GM19324 (cell line): ENCODE results near the gene LCE1E.

Experiments
- ATAC-seq: cut with Tn5 transposase; IDR thresholded peaks from one replicate; pipeline ENCODE4 v1.9.1; 2021; ENCODE audit warnings: mild to moderate bottlenecking, moderate library complexity; ENCODE audit not compliant: unreplicated experiment, low FRiP score

The LCE1E gene, protein sequence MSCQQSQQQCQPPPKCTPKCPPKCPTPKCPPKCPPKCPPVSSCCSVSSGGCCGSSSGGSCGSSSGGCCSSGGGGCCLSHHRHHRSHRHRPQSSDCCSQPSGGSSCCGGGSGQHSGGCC

DNA sequence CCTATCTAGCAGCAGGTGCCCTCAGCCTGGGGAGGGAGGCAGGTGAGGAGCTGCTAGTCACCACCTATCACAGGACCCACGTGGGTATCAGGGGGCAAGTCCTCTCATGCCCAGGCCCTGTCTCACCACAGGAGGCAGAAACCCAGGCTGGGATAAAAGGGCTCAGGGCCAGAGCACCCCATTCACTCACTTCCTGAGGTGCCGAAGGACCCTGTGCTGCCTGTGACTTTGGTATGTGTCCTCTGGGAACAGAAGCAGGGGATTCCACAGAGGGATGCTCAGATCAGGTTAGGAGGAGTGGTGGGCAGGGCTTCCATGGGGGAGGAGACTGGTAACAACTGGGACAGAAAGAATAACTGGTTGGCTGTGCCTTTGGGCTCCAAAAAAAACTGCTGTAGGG lies at the start of gene LCE1E:
Gene LCE1E (plus strand): TSS at position 181 of the 400 bp plus-strand sequence. CDS start 1,043 bp downstream, outside the sequence.
- ATAC-seq, result no peak

DNA sequence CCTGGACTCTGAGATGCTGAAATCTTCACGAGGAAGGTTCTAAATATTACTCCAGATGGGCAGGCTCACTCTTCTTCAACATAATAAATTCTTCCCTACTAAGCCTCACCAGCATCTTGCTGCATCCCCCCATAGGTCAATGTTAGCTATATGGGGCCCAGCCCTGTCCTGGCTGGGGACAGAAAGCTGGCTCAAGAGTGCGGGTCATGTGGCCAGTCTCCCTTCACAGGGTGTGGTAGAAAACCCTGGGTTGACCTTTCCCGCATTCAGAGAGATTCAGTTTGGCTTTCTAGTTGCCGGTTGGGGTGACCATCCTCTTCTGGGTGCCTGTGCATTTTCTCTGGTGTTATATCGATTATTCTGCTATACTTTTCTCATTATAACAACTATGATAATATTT lies 48.1 kb upstream of the LCE1E start:
- ATAC-seq, result no peak

DNA sequence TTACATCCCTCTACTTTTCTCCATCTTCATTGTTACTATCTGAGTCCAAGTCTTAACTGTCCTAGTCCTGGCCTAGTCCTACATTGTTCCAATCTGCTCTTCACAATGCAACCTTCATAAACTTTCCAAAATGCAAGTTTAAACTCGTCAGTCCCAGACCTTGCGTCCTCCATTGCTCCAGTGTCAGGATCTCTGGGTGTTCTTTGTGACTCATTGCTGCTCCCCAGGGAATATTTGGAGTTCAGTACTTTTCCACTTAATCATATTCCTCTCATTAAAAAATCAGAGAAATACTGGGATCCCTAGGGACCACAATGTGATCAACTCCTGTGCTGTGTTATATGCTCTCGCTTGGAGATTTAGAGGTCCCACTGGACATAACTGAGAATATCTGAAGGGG lies 46.2 kb upstream of the LCE1E start:
- ATAC-seq, result no peak

DNA sequence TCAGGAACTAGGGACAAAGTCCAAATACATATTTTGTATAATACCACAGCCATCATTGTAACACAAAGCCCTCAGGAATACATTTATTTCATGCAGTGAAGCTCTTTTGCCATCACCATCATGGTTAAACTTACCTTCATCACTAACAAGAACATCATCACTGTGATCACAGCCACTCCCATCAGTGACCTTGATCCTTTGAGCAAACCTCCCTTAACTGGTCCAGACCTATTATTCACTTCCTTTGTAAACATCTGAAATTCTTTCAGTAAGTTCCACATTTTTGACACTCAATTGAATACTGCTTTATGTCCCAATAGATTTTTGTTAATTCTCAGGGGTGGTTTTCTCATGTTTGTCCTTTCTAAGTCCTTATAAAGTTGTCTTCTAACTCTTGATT lies 44.4 kb upstream of the LCE1E start:
- ATAC-seq, result no peak

DNA sequence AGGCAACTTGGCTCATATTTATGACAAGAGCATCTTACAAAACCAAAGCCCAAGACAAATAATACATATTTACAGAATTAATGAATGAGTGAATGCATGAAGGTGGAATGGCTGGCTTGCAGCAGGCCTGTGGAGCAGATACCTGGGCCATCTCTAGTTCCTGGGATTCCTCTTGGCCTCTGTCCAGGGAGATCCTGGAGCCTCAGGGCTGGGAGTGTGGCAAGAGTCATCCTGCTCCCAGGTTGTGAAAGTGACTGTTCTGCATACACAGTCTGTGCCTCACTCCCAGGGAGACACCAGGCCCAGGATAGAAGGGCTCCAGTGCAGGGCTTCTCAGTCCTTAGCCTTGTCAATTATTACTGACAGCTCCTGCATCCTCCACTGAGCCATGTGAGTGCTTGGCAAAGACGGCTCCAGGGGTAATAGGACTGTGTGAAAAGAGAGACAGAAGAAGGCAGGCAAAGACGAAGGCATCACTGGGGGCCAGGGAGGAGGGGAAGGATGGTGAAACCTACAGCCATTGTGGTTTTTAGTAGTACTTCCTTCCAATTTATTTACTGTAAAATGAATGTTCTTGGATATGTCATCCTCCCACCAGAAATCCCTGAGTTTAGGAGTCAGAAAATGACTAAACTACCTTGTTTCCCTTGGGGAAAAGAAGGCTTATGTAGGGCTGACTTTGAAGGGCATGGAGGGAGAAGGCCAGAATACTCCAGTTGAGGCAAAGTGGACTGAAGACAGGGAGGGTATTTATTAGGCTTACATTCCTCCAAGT lies 42.5 kb upstream of the LCE1E start:
- no peak for ATAC-seq

DNA sequence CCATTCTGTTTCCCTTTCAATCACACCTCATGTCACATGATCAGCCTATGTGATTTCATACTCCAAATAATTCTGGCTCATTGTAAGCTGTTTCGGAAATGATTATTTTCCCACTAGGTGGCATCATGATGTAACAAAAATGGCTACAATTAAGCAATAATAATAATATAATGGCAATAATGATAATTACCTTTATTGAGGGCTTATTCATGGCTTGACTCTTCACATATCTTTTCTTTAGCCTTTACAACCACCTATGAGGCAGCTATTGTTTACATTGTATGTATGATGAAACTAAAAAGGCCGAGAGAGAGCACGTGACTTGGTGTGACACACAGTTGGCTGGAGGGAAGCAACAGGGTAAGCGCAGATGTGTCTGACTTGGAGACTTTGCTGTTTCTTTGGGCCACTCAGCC lies 40.8 kb upstream of the LCE1E start:
- no peak for ATAC-seq

DNA sequence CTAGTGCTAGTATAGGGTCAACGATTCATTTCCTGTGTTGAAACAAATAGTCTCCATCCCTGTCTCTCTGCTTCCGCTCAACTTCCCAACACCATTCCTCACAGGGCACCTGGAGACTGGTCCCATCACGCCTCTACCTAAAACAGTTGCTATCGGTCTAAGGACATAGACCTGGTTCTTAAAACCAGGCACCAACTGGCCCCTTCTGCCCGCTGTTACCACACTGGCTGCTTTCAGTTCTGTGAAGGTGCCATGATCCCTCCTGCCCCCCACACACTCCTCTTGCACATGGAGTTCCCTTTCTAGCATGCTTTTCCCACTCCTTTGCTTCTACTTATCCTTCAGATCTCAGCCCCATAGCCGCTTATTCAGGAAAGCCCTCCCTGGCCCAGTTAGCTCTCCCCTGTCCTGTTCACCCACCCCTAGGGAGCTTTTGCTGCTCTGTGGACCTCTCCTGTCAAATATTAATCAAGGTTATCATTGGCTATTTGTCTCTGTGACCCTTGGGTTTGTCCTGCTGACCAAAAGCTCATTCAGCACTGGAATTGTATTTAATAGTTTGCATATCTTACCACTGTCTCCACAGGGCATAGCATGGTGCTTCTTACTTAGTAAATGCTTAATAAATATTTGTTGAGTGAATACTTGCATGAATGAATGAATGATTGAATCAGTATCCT lies 40.2 kb upstream of the LCE1E start:
- no peak for ATAC-seq

DNA sequence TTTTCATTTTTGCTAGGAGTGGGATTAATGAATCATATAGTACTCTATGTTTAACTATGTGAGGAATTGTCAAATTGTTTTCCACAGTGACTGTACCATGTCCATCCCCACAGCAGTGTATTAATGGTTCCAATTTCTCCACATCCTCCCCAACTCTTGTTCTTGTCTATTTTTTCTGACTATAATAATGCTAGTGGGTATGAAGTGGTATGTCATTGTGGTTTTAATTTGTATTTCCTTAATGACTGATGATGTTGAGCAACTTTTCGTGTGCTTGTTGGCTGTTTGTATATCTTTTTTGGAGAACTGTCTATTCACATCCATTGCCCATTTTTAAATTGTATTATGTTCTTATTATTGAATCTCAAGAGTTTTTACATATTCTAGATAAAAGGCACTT lies 38.2 kb upstream of the LCE1E start:
- ATAC-seq, result no peak

DNA sequence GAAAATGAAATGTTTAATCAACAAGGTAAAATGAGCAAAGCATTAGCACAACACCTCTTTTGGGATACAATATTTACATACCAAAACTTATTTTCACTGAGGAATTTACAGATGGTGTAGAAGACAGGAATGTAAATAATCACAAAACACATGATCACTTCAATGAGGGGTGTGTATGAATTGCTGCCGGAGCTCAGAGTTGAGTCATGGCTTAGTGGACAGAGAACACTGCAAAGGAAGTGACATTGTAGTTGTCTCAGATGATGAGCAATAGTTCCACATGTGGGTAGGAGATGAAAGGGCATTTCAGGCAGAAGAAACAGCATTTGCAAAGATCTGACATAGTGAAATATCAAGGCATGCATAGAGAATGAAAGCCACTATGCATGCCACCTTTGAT lies 33.8 kb upstream of the LCE1E start:
- ATAC-seq, result no peak

DNA sequence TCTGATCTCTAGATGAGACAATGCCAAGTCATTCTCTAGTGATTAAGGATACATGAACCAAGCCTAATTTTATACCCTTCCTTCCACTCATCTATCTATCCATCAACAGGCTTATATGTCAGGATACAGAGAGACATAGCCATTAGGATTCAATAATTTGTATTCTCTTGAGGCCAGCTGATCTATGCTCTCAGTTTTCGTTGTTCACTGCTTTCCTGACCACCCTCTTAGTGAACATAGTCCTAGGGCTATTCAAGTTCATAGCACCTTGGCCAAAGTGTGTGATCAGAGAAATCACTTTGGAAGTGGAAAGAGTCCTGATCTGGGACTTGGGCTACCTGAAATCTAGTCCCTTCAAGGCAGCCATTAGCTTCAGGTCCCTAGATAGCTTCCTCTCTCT lies 32.5 kb upstream of the LCE1E start:
- ATAC-seq, result no peak

DNA sequence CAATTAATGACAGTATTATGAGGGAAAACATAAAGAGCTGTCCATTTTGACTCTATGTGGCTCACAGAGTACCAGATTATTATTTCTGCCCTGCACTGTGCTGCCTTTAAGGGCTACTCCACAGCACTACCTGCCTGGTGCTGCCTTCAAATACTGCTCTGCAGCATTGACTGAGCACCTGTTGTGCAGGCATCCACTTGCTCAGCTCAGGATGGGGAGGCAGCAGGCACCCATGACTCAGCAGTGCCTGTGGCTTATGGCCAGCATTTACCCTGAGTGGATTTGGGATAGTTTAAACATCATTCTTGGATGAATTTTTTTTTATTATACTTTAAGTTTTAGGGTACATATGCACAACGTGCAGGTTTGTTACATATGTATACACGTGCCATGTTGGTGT lies 29.2 kb upstream of the LCE1E start:
- ATAC-seq, result no peak

DNA sequence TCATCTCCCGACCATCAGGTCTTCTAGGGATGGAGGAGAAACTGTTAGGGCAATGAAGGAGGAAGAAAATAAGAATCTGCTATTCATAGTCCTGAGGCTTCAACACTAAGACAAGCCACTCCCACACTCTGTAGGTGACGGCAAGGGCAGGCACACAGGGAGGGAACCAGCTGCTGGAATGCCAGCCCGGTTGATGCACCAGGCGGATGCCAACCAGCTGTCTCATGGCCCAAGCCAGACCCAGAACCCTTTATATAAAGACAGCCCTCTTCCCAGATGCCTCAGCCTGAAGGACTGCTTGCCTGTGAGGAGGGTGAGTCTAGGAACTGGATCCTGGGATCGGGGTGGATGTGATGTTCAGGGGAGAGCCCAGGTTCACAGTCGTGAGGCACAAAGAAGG lies 28.3 kb upstream of the LCE1E start, which contains the start of gene KPRP:
Gene KPRP (plus strand): TSS at position 279 of the 400 bp plus-strand sequence. CDS start 1,564 bp downstream, outside the sequence.
- no peak for ATAC-seq

DNA sequence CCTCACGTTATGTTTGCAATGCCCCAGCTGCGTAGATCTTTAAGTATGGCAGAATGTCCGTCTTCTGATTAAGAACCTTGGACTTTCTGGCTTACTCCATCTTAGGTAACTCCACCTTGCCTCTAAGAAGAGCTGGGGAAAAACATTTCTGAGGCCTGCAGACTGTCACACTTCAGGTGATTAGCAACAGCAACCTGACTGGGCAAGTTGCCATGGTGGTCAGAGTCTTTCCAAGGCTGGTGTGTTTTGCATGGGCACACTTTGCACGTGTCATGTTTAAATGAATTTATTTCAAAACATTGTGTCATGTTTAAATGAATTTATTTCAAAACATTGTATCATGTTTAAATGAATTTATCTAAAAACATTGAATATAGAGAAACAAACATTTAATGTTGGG lies 27.4 kb upstream of the LCE1E start:
- ATAC-seq, result no peak

DNA sequence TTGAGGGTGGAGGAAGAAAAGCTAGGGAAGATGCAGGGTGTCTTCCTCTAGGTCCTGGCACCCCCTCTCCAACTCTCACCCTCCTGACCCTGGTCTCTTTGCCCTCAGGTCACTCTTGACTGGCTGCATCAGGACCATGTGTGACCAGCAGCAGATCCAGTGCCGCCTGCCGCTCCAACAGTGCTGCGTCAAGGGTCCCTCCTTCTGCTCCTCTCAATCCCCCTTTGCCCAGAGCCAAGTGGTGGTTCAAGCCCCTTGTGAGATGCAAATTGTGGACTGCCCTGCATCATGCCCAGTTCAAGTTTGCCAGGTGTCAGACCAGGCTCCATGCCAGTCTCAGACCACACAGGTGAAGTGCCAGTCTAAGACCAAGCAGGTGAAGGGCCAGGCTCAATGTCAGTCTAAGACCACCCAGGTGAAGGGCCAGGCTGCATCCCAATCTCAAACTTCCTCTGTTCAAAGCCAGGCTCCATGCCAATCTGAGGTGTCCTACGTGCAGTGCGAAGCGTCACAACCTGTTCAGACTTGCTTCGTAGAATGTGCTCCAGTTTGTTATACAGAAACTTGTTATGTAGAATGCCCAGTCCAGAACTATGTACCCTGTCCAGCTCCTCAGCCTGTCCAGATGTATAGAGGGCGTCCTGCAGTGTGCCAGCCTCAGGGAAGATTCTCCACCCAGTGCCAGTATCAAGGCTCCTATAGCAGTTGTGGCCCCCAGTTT lies 26.4 kb upstream of the LCE1E start:
- no peak for ATAC-seq

DNA sequence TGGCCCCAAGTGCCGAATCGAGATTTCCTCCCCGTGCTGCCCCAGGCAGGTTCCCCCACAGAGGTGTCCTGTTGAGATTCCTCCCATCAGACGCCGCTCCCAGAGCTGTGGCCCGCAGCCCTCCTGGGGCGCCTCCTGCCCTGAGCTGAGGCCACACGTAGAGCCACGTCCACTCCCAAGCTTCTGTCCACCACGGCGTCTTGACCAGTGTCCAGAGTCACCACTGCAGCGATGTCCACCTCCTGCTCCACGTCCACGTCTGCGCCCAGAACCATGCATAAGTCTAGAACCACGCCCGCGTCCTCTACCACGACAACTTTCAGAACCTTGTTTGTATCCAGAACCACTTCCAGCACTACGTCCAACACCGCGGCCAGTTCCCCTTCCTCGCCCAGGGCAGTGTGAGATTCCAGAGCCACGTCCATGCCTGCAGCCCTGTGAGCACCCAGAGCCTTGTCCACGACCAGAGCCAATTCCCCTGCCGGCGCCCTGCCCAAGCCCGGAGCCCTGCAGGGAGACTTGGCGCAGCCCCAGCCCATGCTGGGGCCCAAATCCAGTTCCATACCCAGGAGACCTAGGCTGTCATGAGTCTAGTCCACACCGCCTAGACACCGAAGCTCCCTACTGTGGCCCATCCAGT lies 25.4 kb upstream of the LCE1E start:
- no peak for ATAC-seq

DNA sequence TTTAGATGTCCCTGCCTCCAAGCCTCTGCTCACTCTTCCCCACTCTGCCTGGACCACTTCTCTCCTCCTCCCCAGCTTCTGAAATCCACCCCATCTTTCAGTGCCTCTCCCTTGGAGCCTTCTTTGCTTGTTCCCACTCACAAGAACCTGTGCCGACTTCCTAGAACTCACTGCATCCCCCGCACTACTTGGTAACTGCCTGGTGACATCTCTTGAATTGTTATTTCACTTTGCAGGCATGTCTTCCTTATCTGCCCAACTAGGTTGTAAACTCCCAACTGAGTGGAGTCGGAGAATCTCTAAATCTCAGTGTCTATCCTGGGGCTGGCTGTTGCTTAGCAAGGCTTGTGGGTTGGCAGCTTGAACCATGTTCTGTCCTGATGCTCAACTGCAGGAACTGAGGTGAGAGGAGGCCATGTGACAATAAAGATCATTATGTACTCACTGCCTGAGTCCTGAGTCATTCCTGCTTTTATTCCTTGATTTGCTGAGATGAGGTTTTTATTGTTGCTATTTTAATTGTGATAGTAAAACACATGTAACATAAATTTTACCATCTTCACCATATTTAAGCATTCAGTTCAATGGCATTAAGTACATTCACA lies 24.3 kb upstream of the LCE1E start:
- ATAC-seq, result no peak

DNA sequence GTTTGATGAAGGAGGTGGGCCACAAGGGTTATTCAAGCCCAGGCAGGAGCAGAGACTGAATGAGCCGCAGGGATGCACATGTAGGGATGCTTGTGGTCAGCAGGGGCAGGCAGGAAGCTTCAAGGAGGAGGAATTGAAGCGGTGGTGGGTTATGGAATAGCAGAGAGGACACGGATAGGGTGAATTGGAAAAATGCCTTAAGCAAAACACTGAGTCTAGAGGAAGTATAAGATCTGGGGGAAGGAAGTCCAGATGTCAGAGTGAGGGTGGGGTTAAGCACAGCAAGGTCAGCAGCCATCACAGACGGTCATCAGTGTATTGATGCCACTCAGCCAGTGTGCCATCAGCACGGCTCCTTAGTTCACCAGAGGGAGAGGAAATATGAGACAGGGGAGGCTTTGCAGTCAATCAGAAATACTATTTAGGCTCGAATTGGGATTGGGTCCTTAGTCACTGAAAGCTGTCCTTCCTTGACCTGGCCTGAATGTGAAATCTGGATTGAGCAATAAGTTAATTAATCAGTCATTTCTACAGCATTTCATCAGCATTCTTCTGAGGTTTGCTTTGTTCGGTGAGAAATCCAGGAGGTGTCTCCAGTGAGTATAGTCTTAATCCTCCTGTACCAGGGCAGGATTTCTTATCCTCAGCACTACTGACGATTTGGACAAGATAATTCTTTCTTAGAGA lies 17.1 kb upstream of the LCE1E start:
- ATAC-seq, result no peak

DNA sequence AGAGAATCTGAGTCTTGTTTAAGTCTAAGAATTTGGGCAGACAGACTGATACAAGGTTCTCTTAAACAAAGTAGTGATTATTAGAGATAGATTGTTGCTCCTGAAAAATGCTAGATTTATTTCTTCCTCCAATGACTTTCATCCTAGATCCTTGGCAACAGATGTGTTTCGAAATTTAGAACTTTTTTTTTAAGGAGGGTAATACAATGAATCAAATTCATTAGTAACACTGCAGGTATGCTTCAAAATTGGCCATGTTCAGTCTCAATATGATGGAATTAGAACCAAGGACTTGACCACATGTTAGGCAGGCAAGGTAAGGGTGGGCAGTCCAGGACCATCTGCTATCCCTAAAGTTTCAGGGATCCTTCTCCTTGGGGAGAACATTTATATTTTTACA lies 15.6 kb upstream of the LCE1E start:
- no peak for ATAC-seq

DNA sequence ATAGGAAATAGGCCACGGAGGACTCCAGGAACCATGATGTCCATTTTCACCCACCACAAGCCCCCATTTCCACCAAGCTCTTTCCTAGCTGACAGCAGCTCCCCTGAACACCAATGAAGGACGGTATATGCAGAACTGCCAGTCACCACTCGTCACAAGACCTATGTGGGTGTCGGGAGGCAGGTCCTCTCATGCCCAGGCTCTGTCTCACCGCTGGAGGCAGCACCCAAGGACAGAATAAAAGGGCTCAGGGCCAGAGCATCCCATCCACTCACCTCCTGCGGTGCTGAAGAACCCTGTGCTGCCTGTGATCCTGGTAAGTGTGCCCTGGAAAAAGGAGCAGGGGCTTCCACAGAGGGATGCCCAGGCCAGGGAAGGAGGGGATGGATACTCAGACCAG lies 11.2 kb upstream of the LCE1E start, which contains the start of gene LCE1F:
Gene LCE1F (plus strand): TSS at position 266 of the 400 bp plus-strand sequence. CDS start 1,232 bp downstream, outside the sequence.
- no peak for ATAC-seq

DNA sequence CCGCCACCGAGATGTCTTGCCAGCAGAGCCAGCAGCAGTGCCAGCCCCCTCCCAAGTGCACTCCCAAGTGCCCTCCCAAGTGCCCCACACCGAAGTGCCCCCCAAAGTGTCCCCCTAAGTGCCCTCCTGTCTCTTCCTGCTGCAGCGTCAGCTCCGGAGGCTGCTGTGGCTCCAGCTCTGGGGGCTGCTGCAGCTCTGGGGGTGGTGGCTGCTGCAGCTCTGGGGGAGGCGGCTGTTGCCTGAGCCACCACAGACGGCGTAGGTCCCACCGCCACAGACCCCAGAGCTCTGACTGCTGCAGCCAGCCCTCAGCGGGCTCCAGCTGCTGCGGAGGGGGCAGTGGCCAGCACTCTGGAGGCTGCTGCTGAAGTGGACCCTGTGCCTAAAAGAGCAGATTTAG lies 9.7 kb upstream of the LCE1E start:
- ATAC-seq, result no peak
